ENCODE results near the gene NLRP9.

- TF ChIP-seq CTCF (IDR thresholded peaks at IDR 0.05) = no peak
- no peak for TF ChIP-seq POLR2A (IDR thresholded peaks at IDR 0.05; ENCODE audit: low read length)
- no peak for TF ChIP-seq RFX5 (IDR thresholded peaks at IDR 0.05)
- TF ChIP-seq BCL3 (IDR thresholded peaks at IDR 0.05) = no peak
- TF ChIP-seq EP300 (IDR thresholded peaks at IDR 0.05) = no peak
- TF ChIP-seq USF2 (IDR thresholded peaks at IDR 0.05) = no peak
- TF ChIP-seq REST (IDR thresholded peaks at IDR 0.05) = no peak
These were observed 17.4 kb downstream of the NLRP9 start for GRCh38 chr19:55720801-55721200.

Data from A549 (cell line).